LNCaP clone FGC (cell line): ENCODE measurements around the gene EXOC4.
A peak's percentile ranks its signal among the peaks of the same experiment; 100 is the strongest.

Source experiments
- DNase-seq: peaks from one replicate; pipeline ENCODE4 v3.0.0-alpha.2; 2011; ENCODE audit warnings: low read depth
- H3K4me3 ChIP-seq: 2 replicates; pipeline ENCODE4 v1.5.1; 2011; ENCODE audit warnings: mild to moderate bottlenecking, low read depth, low read length, control low read depth
- CTCF ChIP-seq: IDR thresholded peaks from 2 replicates; pipeline ENCODE4 v1.5.1; 2012; ENCODE audit warnings: mild to moderate bottlenecking; ENCODE audit not compliant: control insufficient read depth, insufficient read depth; ENCODE audit errors: extremely low read depth

Gene EXOC4

GRCh38 chr7:134034652-134035051 is 781.8 kb downstream of the EXOC4 start:
- no peak overlapping the region for H3K4me3 ChIP-seq
- TF ChIP-seq CTCF = no peak
- peak; percentile 68 for DNase-seq

- DNase-seq = no peak
- TF ChIP-seq CTCF = no peak
- no peak overlapping the region for H3K4me3 ChIP-seq
Observed at GRCh38 chr7:134037991-134038390, 785.1 kb downstream of the EXOC4 start.

DNA sequence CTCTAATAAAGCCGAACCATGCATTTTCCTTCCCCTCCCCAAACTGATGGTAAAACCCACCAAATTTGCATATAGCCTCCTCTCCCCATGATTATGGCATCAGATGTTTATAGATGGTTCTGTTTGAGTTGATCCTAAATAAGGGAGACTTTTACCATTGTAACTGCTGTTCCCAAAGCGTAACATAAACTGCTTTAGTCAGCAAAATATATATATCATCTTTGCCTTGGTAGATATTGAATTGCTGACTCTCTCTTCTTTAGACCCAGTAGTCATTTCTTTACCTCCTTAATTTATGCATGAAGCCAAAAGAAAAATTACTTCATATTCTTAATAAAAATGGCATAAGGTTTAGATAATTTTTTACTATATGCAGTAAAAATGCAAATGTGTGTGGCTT is 788.1 kb downstream of the EXOC4 start:
- no peak for TF ChIP-seq CTCF
- no peak for DNase-seq
- H3K4me3 ChIP-seq = no peak overlapping the region

DNA sequence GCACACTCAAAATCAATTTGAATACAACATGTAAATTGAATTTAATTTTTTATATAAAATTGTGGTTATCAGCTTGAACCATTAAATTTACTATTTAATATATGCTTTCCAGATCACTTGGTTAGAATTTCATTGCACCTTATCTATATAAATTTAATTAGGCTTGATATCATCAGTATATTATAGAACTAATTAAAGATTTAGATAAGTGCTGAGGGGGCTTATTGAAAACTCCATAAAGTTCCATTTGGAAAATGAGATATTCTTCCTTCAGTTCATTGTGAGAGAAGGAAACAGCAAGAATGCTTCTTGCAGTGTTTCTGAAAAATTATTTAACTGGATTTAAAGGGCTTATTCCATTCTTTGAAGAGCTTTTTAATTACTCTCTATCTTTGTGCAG is 788.6 kb downstream of the EXOC4 start:
- no peak for DNase-seq
- no peak overlapping the region for H3K4me3 ChIP-seq
- no peak for TF ChIP-seq CTCF

DNA sequence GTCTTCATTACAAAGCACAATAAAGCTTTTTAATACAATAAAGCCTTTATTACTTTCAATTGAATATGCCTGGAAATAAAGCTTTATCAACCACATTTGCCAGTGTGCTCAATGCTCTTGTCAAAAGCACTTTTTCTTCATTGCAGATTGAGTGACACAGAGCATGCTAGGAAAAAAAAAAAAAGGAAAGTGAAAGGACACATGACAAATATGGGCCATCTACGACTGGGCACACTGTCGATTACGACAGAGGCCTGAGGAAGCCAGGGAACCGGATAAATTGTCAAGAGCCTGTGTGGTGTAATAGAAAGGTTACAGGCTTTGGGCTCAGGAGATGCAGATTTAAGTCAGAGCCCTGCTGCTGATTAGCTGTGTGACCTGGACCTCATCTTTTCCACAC is 789.4 kb downstream of the EXOC4 start:
- TF ChIP-seq CTCF = no peak
- DNase-seq = no peak
- no peak overlapping the region for H3K4me3 ChIP-seq

- DNase-seq = no peak
- no peak overlapping the region for H3K4me3 ChIP-seq
- no peak for TF ChIP-seq CTCF
Observed at GRCh38 chr7:134044682-134045081, 791.8 kb downstream of the EXOC4 start.

DNA sequence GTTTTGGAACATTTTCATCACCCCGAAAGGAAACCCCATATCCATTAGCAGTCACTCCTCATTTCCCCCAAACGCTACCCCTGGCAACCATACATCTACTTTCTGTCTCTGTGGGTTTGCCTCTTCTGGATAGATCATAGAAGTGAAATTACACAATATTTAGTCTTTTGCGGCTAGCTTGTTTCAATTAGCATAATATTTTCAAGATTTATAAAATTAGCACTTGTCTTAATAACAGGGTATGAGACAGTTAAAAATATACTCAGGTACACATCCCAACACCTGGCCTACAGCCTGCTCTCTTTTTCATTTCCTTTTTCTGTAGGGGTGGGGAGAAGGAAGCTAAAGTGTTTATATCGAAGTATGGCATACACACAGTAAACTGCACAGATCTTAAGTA is 792.8 kb downstream of the EXOC4 start:
- TF ChIP-seq CTCF = no peak
- H3K4me3 ChIP-seq = no peak overlapping the region
- no peak for DNase-seq
